Sigmoid colon (tissue), 7 donors: ENCODE data around the gene RPS6KA5. TPM values are rescaled to one million over a fixed set of nuclear protein-coding genes. Genes with fewer than 3 reads are reported as not detected.

Experiments
- DNase-seq: peaks from one replicate; pipeline ENCODE4 v3.0.0-alpha.2; 2019
- H3K27ac ChIP-seq, 4 donors: fragments of 200-600 bp; sonication (generic); one replicate each; pipeline ENCODE4 v1.5.1; 2016 to 2019; ENCODE audit warnings: mild to moderate bottlenecking in 1 of 4
- H3K27me3 ChIP-seq, 3 donors: fragments of 200-600 bp; sonication (generic); one replicate each; pipeline ENCODE4 v1.5.1; 2019; ENCODE audit warnings: mild to moderate bottlenecking in 1 of 3
- H3K36me3 ChIP-seq, 4 donors: fragments of 200-600 bp; sonication (generic); one replicate each; pipeline ENCODE4 v1.5.1; 2016 to 2019
- H3K4me1 ChIP-seq, 4 donors: fragments of 200-600 bp; sonication (generic); one replicate each; pipeline ENCODE4 v1.5.1; 2017 to 2019
- H3K4me3 ChIP-seq, 4 donors: fragments of 200-600 bp; sonication (generic); one replicate each; pipeline ENCODE4 v1.5.1; 2017 to 2019; ENCODE audit warnings: mild to moderate bottlenecking in 2 of 4, moderate library complexity in 1 of 4
- H3K9me3 ChIP-seq, 4 donors: fragments of 200-600 bp in 3 of 4; sonication (generic) in 3 of 4; one replicate each; pipeline versions ENCODE4 v1.5.1 to v1.6.1; 2013 to 2019
- EP300 ChIP-seq, 4 donors: sonication (generic); formaldehyde crosslinking; IDR thresholded peaks; one replicate each; pipeline ENCODE4 v1.6.1; 2017; ENCODE audit warnings: antibody characterized with exemption in 4 of 4
- POLR2A ChIP-seq, 2 donors: fragments of 450-650 bp; IDR thresholded peaks; one replicate each; pipeline ENCODE4 v1.6.1; 2016; ENCODE audit warnings: antibody characterized with exemption in 2 of 2, mild to moderate bottlenecking in 2 of 2, moderate library complexity in 2 of 2
- POLR2AphosphoS5 ChIP-seq, 4 donors: sonication (generic); formaldehyde crosslinking; IDR thresholded peaks; one replicate each; pipeline ENCODE4 v1.6.1; 2017; ENCODE audit warnings: antibody characterized with exemption in 4 of 4
- WGBS, 2 donors: extraction: QIAGEN DNeasy Blood & Tissue Kit; methylation state at CpG; one replicate each; pipeline ENCODE4 v1.1.7; 2013; 5-methylcytosine and 5-hydroxymethylcytosine counted together
- intact Hi-C: fragments of 100-400 bp; cut with DNase I; formaldehyde crosslinking; loops from one replicate; pipeline ENCODE4 v1.15.1; 2023
- polyA plus RNA-seq, 3 donors: library from polyadenylated mRNA; stranded (reverse); fragments of 200-250 nt; gene quantifications; one replicate each; pipeline ENCODE4 v1.2.3, GENCODE V29; 2013
- total RNA-seq, 4 donors: library from RNA; depleted of rRNA; stranded (reverse); fragments of >200 nt; gene quantifications; one replicate each; pipeline ENCODE4 v1.1.0, GENCODE V29; 2016
- TF ChIP-seq, protein P1 (sequence below), 4 experiments: fragments of 450-650 bp in 3 of 4; fragments of 200-600 bp in 1 of 4; IDR thresholded peaks; one replicate each; pipeline ENCODE4 v1.5.1; 2016 to 2019; ENCODE audit warnings: antibody characterized with exemption in 4 of 4, mild to moderate bottlenecking in 3 of 4, moderate library complexity in 2 of 4
- donor health status: healthy with polysubstance abuse.
- donor health status: Bipolar disorder and iron deficiency.
- donor health status: healthy.

Gene RPS6KA5
- total and polyA plus RNA-seq, 7 donors: 3.6 to 36.4 (median 18.2) TPM

DNA sequence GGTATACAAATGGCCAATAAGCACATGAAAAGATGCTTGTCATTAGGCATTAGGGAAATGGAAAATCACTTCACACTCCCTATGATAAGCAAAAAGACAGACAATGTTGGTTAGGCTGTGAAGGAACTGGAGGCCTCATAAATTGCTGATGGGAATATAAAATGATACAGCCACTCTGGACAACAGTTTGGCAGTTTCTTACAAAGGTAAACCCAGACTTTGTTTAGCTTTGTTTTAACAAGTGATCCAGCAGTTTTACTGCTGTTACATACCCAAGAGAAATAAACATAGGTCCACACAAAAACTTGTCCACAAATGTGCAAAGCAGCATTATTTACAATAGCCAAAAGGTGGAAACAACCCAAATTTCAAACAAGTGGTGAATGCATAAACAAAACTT is 5.4 kb downstream of the RPS6KA5 start:
- H3K27me3 ChIP-seq: no peaks in the 10 kb centered on the region
- TF ChIP-seq EP300 (IDR thresholded peaks at IDR 0.05) (no peak), POLR2A (IDR thresholded peaks at IDR 0.05) (no peak), POLR2AphosphoS5 (IDR thresholded peaks at IDR 0.05) (no peak)
- TF ChIP-seq, protein P1, sequence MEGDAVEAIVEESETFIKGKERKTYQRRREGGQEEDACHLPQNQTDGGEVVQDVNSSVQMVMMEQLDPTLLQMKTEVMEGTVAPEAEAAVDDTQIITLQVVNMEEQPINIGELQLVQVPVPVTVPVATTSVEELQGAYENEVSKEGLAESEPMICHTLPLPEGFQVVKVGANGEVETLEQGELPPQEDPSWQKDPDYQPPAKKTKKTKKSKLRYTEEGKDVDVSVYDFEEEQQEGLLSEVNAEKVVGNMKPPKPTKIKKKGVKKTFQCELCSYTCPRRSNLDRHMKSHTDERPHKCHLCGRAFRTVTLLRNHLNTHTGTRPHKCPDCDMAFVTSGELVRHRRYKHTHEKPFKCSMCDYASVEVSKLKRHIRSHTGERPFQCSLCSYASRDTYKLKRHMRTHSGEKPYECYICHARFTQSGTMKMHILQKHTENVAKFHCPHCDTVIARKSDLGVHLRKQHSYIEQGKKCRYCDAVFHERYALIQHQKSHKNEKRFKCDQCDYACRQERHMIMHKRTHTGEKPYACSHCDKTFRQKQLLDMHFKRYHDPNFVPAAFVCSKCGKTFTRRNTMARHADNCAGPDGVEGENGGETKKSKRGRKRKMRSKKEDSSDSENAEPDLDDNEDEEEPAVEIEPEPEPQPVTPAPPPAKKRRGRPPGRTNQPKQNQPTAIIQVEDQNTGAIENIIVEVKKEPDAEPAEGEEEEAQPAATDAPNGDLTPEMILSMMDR (IDR thresholded peaks at IDR 0.05): no peak

DNA sequence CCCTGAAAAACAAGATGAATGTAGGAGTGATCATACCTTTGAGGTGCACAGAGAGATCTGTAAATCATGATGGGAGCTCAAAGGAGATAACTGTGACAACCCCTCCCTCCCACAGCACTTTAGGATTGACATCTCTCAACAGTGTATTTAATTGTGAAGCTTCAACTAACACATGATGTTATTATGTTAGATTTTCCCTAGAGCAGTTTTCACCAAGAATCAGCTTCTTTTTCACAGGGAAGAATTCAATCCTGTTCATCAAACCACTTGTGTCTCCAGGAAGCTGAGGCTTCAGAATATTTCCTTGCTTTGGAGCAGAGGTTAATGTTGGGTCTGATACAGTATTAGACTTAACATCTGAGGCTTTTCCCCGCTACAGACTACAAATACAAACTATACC is 11.8 kb downstream of the RPS6KA5 start:
- TF ChIP-seq POLR2A (IDR thresholded peaks at IDR 0.05): no peak
- no peak for TF ChIP-seq EP300 (IDR thresholded peaks at IDR 0.05)
- TF ChIP-seq, protein P1 (IDR thresholded peaks at IDR 0.05): no peak
- TF ChIP-seq POLR2AphosphoS5 (IDR thresholded peaks at IDR 0.05): no peak
- no peaks in the 10 kb centered on the region for H3K36me3 ChIP-seq
- DNase-seq: no peak
- WGBS, 2 donors: 97 to 98% methylated on average over 1 of the region's 1 CpG
- no peaks in the 10 kb centered on the region for H3K9me3 ChIP-seq
- H3K27ac ChIP-seq: no peak overlapping the region
- intact Hi-C loops: no loop called here
- peaks cover 0 to 34% (median 18%) of the 10 kb centered on the region in 4 donors for H3K4me1 ChIP-seq
- no peaks in the 10 kb centered on the region for H3K27me3 ChIP-seq
- no peak overlapping the region for H3K4me3 ChIP-seq

More for the DNA sequence above, 5.4 kb downstream of the RPS6KA5 start:
- no peak for DNase-seq
- Histone ChIP-seq H3K4me3 (no peak overlapping the region), H3K36me3 (no peaks in the 10 kb centered on the region), H3K27ac (peak overlapping the region in 3 of 4 donors; percentile 43 to 98 (median 56)), H3K4me1 (peaks cover 0 to 58% (median 29%) of the 10 kb centered on the region in 4 donors), H3K9me3 (no peaks in the 10 kb centered on the region)
- intact Hi-C loops: loop anchor here (5.0 kb wide), 1 partner anchor 33 kb away; no protein-coding TSS in a partner anchor

DNA sequence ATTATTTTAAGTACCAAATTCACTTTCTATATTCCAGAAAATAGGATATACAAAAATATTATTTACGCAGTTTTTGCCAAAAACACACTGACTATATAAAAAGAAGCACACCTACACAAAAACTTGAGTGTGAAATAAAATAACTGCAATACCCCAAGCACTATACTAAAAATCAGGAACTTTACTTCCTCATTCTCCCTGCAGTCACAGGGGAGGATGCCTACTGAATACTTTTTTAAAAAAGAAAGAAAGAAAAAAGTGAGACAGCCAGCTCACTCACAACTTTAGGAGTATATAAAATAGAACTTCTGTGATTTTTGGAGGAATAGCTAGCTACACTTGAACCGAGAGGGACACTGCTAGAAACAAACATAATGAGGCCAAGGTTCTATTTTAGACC is 12.2 kb downstream of the RPS6KA5 start:
- no peaks in the 10 kb centered on the region for H3K36me3 ChIP-seq
- no peak for TF ChIP-seq EP300 (IDR thresholded peaks at IDR 0.05)
- TF ChIP-seq, protein P1 (IDR thresholded peaks at IDR 0.05): no peak
- H3K27ac ChIP-seq: no peak overlapping the region
- H3K4me3 ChIP-seq: no peak overlapping the region
- H3K9me3 ChIP-seq: no peaks in the 10 kb centered on the region
- peaks cover 0 to 33% (median 19%) of the 10 kb centered on the region in 4 donors for H3K4me1 ChIP-seq
- no peak for DNase-seq
- H3K27me3 ChIP-seq: no peaks in the 10 kb centered on the region
- intact Hi-C loops: no loop called here
- WGBS, 2 donors: 78 to 82% methylated on average over 2 of the region's 2 CpGs

DNA sequence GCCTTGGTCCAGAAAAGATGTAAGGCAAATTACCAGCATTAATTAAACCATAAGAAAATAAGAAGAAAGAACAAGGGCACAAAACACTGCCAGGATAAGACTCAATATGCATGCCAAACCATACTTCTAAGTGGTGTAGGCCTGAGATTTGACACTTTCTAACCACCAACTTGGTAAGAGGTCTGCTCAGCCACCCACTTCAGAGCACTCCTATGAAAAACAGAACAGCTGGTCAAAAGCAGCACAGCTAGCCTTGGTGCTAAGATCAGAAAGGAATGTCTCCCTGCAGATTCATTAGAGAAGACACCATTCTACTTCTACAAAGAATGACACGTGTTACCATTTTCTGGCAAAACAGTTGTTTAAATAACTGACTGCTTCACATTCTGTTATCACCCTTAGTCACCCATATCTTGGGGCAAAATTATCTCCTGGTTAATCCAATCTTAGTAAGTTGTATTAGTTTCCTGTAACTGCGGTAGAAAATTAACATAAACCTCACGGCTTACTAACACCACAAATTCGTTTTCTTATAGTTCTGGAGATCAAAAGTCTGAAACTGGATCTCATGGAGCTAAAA is 13.2 kb downstream of the RPS6KA5 start:
- H3K27me3 ChIP-seq: no peaks in the 10 kb centered on the region
- no peak overlapping the region for H3K4me3 ChIP-seq
- no peaks in the 10 kb centered on the region for H3K36me3 ChIP-seq
- 83 to 92% methylated on average over 4 of the region's 4 CpGs for WGBS, 2 donors
- peaks cover 0 to 38% (median 25%) of the 10 kb centered on the region in 4 donors for H3K4me1 ChIP-seq
- no peaks in the 10 kb centered on the region for H3K9me3 ChIP-seq
- TF ChIP-seq, protein P1 (IDR thresholded peaks at IDR 0.05): no peak
- TF ChIP-seq EP300 (IDR thresholded peaks at IDR 0.05) (no peak), POLR2AphosphoS5 (IDR thresholded peaks at IDR 0.05) (no peak), POLR2A (IDR thresholded peaks at IDR 0.05) (no peak)
- intact Hi-C loops: no loop called here
- no peak for DNase-seq
- no peak overlapping the region for H3K27ac ChIP-seq
